Gastrocnemius medialis (tissue), 4 donors: ENCODE data around the gene TMEM108. TPM values are rescaled to one million over a fixed set of nuclear protein-coding genes. Genes with fewer than 3 reads are reported as not detected.

Experiments
- ATAC-seq, 2 donors: fragments of 150-250 bp; one replicate each; pipeline ENCODE4 v1.9.1; 2016
- DNase-seq, 2 donors: peaks; one replicate each; pipeline ENCODE4 v3.0.0-alpha.2; 2019
- H3K27ac ChIP-seq, 4 donors: fragments of 200-600 bp; sonication (generic); 1 replicate in 1 of 4; 2 replicates in 3 of 4; pipeline ENCODE4 v1.5.1; 2016 to 2018; ENCODE audit warnings: mild to moderate bottlenecking in 2 of 4, moderate library complexity in 1 of 4
- H3K27me3 ChIP-seq, 3 donors: fragments of 200-600 bp; sonication (generic) in 2 of 3; 1 replicate in 1 of 3; 2 replicates in 2 of 3; pipeline versions ENCODE4 v1.5.1 to v1.6.0; 2016 to 2019; ENCODE audit warnings: mild to moderate bottlenecking in 1 of 3, moderate library complexity in 1 of 3
- H3K36me3 ChIP-seq, 2 donors: fragments of 200-600 bp; sonication (generic) in 1 of 2; one replicate each; pipeline ENCODE4 v1.5.1; 2017 to 2018
- H3K4me1 ChIP-seq, 2 donors: fragments of 200-600 bp; sonication (generic) in 1 of 2; one replicate each; pipeline ENCODE4 v1.5.1; 2016 to 2017; ENCODE audit warnings: mild to moderate bottlenecking in 2 of 2
- H3K4me3 ChIP-seq, 4 donors: fragments of 200-600 bp; sonication (generic) in 3 of 4; 1 replicate in 1 of 4; 2 replicates in 3 of 4; pipeline ENCODE4 v1.5.1; 2016 to 2019; ENCODE audit warnings: mild to moderate bottlenecking in 2 of 4
- H3K9me3 ChIP-seq, 3 donors: fragments of 200-600 bp; sonication (generic) in 2 of 3; 1 replicate in 1 of 3; 2 replicates in 2 of 3; pipeline ENCODE4 v1.5.1; 2016 to 2019
- CTCF ChIP-seq, 5 experiments: fragments of 450-650 bp in 3 of 5; fragments of 200-600 bp in 2 of 5; sonication (generic) in 2 of 5; IDR thresholded peaks in 4 of 5; conservative IDR thresholded peaks in 1 of 5; 1 replicate in 4 of 5; 2 replicates in 1 of 5; pipeline ENCODE4 v1.5.1; 2016 to 2019; ENCODE audit warnings: antibody characterized with exemption in 5 of 5, mild to moderate bottlenecking in 3 of 5, moderate library complexity in 3 of 5
- POLR2A ChIP-seq, 2 donors: fragments of 450-650 bp; IDR thresholded peaks; one replicate each; pipeline ENCODE4 v1.6.1; 2017; ENCODE audit warnings: antibody characterized with exemption in 2 of 2, mild to moderate bottlenecking in 2 of 2, moderate library complexity in 2 of 2
- in situ Hi-C, 4 donors: fragments of 200-750 bp; cut with MboI; loops; one replicate each; pipeline versions ENCODE4 v1.15.0 to v1.8.0; 2017; ENCODE audit warnings: low sequenced_read_pairs in 4 of 4
- intact Hi-C: fragments of 100-400 bp; cut with DNase I; formaldehyde crosslinking; loops from one replicate; pipeline ENCODE4 v1.15.1; 2023; ENCODE audit warnings: low total_unique reads
- total RNA-seq, 4 donors: library from RNA; depleted of rRNA; stranded (reverse); fragments of >200 nt; gene quantifications; one replicate each; pipeline versions ENCODE4 v1.1.0 to v1.2.3, GENCODE V29; 2016

TMEM108 gene
- total RNA-seq, 4 donors from 2014 or later: 1.1 to 3.7 (median 2.4) TPM

GRCh38 chr3:133246119-133246518 is 207.9 kb downstream of the TMEM108 start:
- in situ Hi-C loops: no loop called here
- Histone ChIP-seq H3K9me3 (no peaks in the 10 kb centered on the region), H3K27me3 (no peaks in the 10 kb centered on the region), H3K27ac (no peak overlapping the region), H3K4me3 (no peak overlapping the region), H3K4me1 (peaks cover 4 to 9% of the 10 kb centered on the region in 2 donors), H3K36me3 (no peaks in the 10 kb centered on the region)
- no peak for ATAC-seq
- TF ChIP-seq POLR2A (IDR thresholded peaks at IDR 0.05): no peak
- TF ChIP-seq CTCF (IDR thresholded peaks at IDR 0.05 in 4 of 5, conservative IDR thresholded peaks at IDR 0.05 in 1 of 5): no peak
- no peak for DNase-seq
- intact Hi-C loops: no loop called here

GRCh38 chr3:133246773-133247172 is 208.6 kb downstream of the TMEM108 start:
- DNase-seq (no peak), ATAC-seq (no peak)
- Histone ChIP-seq H3K27me3 (no peaks in the 10 kb centered on the region), H3K36me3 (no peaks in the 10 kb centered on the region), H3K4me1 (peaks cover 4 to 9% of the 10 kb centered on the region in 2 donors), H3K27ac (no peak overlapping the region), H3K4me3 (no peak overlapping the region), H3K9me3 (no peaks in the 10 kb centered on the region)
- intact Hi-C loops (no loop called here), in situ Hi-C loops (no loop called here)
- TF ChIP-seq POLR2A (IDR thresholded peaks at IDR 0.05): no peak
- TF ChIP-seq CTCF (IDR thresholded peaks at IDR 0.05 in 4 of 5, conservative IDR thresholded peaks at IDR 0.05 in 1 of 5): no peak

GRCh38 chr3:133248389-133248788 is 210.2 kb downstream of the TMEM108 start:
- in situ Hi-C loops (no loop called here), intact Hi-C loops (no loop called here)
- H3K27me3 ChIP-seq: no peaks in the 10 kb centered on the region
- no peak for DNase-seq
- H3K27ac ChIP-seq: no peak overlapping the region
- H3K36me3 ChIP-seq: no peaks in the 10 kb centered on the region
- H3K4me3 ChIP-seq: no peak overlapping the region
- TF ChIP-seq POLR2A (IDR thresholded peaks at IDR 0.05): no peak
- TF ChIP-seq CTCF (IDR thresholded peaks at IDR 0.05 in 4 of 5, conservative IDR thresholded peaks at IDR 0.05 in 1 of 5): no peak
- H3K4me1 ChIP-seq: peaks cover 4 to 9% of the 10 kb centered on the region in 2 donors
- H3K9me3 ChIP-seq: no peaks in the 10 kb centered on the region
- ATAC-seq: no peak

- Histone ChIP-seq H3K9me3 (no peaks in the 10 kb centered on the region), H3K27ac (no peak overlapping the region), H3K36me3 (no peaks in the 10 kb centered on the region), H3K4me1 (peaks cover 4 to 9% of the 10 kb centered on the region in 2 donors), H3K27me3 (no peaks in the 10 kb centered on the region), H3K4me3 (no peak overlapping the region)
- DNase-seq (no peak), ATAC-seq (no peak)
- intact Hi-C loops: no loop called here
- TF ChIP-seq POLR2A (IDR thresholded peaks at IDR 0.05): no peak
- TF ChIP-seq CTCF (IDR thresholded peaks at IDR 0.05 in 4 of 5, conservative IDR thresholded peaks at IDR 0.05 in 1 of 5): no peak
- in situ Hi-C loops: no loop called here
Measured at GRCh38 chr3:133249490-133249889, 211.3 kb downstream of the TMEM108 start.

GRCh38 chr3:133254151-133254550 is 216.0 kb downstream of the TMEM108 start:
- TF ChIP-seq CTCF (IDR thresholded peaks at IDR 0.05 in 4 of 5, conservative IDR thresholded peaks at IDR 0.05 in 1 of 5) (no peak), POLR2A (IDR thresholded peaks at IDR 0.05) (no peak)
- DNase-seq (no peak), ATAC-seq (no peak)
- Histone ChIP-seq H3K27ac (no peak overlapping the region), H3K4me1 (no peaks in the 10 kb centered on the region), H3K4me3 (no peak overlapping the region), H3K27me3 (no peaks in the 10 kb centered on the region), H3K9me3 (no peaks in the 10 kb centered on the region), H3K36me3 (no peaks in the 10 kb centered on the region)
- intact Hi-C loops: no loop called here
- in situ Hi-C loops: no loop called here
